ENCODE data around the gene SEM1.

GRCh38 chr7:96695581-96695980 is 14.1 kb downstream of the SEM1 start:
- TF ChIP-seq CTCF (IDR thresholded peaks at IDR 0.05) = no peak
- no peak for TF ChIP-seq POLR2AphosphoS5 (IDR thresholded peaks at IDR 0.05)

Measured in sigmoid colon (tissue), 4 donors.